BLaER1 treated with 17β-estradiol and CSF1 and Interleukin-3, amounts not matched to agents 10 nM and 100 nM (cell line): ENCODE measurements around the gene CLC.
"Not testable (repeated sequence)": the region's sequence is repeated elsewhere in the genome, so short reads cannot be mapped to it uniquely, and the experiment has no call there.

ENCODE experiments used
- H3K27ac ChIP-seq, 11 experiments: shearing (Covaris generic); formaldehyde crosslinking; 2 replicates each; pipeline ENCODE4 v1.8.1; 2022
- H3K27me3 ChIP-seq, 11 experiments: shearing (Covaris generic); formaldehyde crosslinking; 2 replicates each; pipeline ENCODE4 v1.8.1; 2022
- H3K36me3 ChIP-seq, 11 experiments: shearing (Covaris generic); formaldehyde crosslinking; 2 replicates each; pipeline ENCODE4 v1.8.1; 2022
- H3K4me1 ChIP-seq, 10 experiments: shearing (Covaris generic); formaldehyde crosslinking; 2 replicates each; pipeline ENCODE4 v1.8.1; 2022
- H3K4me2 ChIP-seq, 11 experiments: shearing (Covaris generic); formaldehyde crosslinking; 2 replicates each; pipeline ENCODE4 v1.8.1; 2022
- H3K4me3 ChIP-seq, 10 experiments: shearing (Covaris generic); formaldehyde crosslinking; 2 replicates each; pipeline ENCODE4 v1.8.1; 2022
- H3K9ac ChIP-seq, 11 experiments: shearing (Covaris generic); formaldehyde crosslinking; 2 replicates each; pipeline ENCODE4 v1.8.1; 2022
- H3K9me3 ChIP-seq, 11 experiments: shearing (Covaris generic); formaldehyde crosslinking; replicated peaks in 1 of 11; 2 replicates each; pipeline ENCODE4 v1.8.1; 2022
- H4K20me1 ChIP-seq, 11 experiments: shearing (Covaris generic); formaldehyde crosslinking; 2 replicates each; pipeline ENCODE4 v1.8.1; 2022
- Cebpa-rat ChIP-seq, 11 experiments: shearing (Covaris generic); IDR thresholded peaks; 2 replicates each; pipeline ENCODE4 v1.8.1; 2022

Gene CLC

DNA sequence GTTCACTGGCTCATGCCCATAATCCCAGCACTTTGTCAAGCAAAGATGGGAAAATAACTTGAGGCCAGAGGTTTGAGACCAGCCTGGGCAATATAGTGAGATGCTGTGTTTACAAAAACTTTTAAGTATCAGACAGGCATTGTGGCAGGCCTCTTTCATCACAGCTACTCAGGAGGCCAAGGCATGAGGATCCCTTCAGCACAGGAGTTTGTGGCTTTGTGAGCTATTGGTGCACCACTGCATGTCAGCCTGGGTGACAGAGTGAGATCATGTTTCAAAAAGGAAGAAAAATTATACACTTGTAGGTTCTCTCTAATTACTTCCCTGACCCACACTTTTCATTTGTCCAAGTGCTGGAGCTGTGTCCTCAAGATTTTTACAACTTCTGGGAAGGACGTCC is 45.0 kb downstream of the CLC start:
- Histone ChIP-seq H3K27me3 (no peaks in the 10 kb centered on the region), H3K9me3 (peaks cover 0 to 17% (median 5%) of the 10 kb centered on the region in 11 experiments; a peak in 7 of 22 replicates), H3K27ac (no peak overlapping the region), H3K9ac (no peak overlapping the region), H3K36me3 (no peaks in the 10 kb centered on the region), H4K20me1 (no peaks in the 10 kb centered on the region), H3K4me3 (no peak overlapping the region), H3K4me2 (no peak overlapping the region), H3K4me1 (peaks cover 0 to 7% (median 0%) of the 10 kb centered on the region in 10 experiments; a peak in 1 of 20 replicates)
- no peak for TF ChIP-seq Cebpa-rat (IDR thresholded peaks at IDR 0.05)

DNA sequence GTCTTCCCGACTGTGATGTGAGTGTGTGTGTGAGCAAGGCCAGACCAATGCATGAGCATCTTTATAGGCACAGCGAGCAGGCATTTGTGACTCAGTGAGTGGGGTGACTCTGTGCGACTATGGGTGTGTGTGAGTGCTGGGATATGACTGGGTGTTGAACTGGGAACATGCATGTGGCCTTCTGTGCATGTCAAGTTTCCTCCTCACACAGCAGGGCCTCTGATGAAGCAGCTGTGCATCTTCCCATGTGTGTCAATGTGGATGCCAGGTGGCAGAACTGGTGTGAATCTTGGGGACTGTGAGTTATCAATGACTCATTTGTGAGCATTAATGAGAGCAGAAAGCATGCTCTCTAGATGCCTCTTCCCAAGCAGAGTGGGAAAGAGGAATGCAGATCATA is 45.7 kb downstream of the CLC start:
- Histone ChIP-seq H3K4me3 (no peak overlapping the region), H3K4me2 (no peak overlapping the region), H3K36me3 (no peaks in the 10 kb centered on the region), H4K20me1 (no peaks in the 10 kb centered on the region), H3K27me3 (no peaks in the 10 kb centered on the region), H3K9ac (no peak overlapping the region), H3K27ac (no peak overlapping the region), H3K9me3 (peaks cover 0 to 17% (median 5%) of the 10 kb centered on the region in 11 experiments; a peak in 7 of 22 replicates), H3K4me1 (peaks cover 0 to 7% (median 0%) of the 10 kb centered on the region in 10 experiments; a peak in 1 of 20 replicates)
- no peak for TF ChIP-seq Cebpa-rat (IDR thresholded peaks at IDR 0.05)

DNA sequence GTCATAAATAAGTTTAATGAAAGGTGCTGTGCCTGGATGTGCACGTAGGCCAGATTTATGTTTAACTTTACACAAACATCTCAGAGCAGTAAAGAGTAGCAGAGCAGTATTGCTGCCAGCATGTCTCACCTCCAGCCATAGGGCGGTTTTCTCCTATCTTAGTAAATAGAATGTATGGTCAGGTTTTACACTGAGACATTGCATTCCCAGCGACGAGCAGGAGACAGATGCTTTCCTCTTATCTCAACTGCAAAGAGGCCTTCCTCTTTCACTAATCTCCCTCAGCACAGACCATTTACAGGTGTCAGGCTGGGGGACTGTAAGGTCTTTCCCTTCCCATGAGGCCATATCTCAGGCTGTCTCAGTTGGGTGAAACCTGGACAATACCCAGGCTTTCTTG is 49.2 kb downstream of the CLC start:
- H3K4me1 ChIP-seq, H4K20me1 ChIP-seq, H3K27me3 ChIP-seq, H3K27ac ChIP-seq, H3K9ac ChIP-seq, H3K36me3 ChIP-seq, H3K4me2 ChIP-seq, H3K4me3 ChIP-seq: not testable (repeated sequence)
- H3K9me3 ChIP-seq, result peaks cover 0 to 17% (median 5%) of the 10 kb centered on the region in 11 experiments; a peak in 7 of 22 replicates

DNA sequence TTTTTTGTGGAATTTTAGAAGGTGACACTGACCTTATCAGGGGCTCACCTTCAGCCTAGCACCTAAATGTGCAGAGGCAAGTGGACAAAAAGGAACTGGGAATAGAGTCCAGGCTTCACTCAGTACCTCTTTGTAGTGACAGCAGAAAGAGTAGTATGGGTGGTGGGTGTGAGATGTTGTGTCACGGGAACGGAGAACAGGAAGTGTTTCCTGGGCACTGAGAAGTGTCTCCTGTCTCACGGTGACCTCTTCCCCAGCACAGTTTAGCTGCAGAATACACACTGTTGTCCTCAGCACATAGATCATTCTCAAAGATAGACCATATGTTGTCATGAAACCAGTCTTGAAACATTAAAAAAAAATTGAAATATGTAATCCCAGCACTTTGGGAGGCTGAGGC is 51.1 kb downstream of the CLC start:
- Histone ChIP-seq H3K27me3 (no peaks in the 10 kb centered on the region), H3K9me3 (peaks cover 0 to 17% (median 5%) of the 10 kb centered on the region in 11 experiments; a peak in 7 of 22 replicates), H3K36me3 (no peaks in the 10 kb centered on the region), H3K27ac (no peak overlapping the region), H3K9ac (no peak overlapping the region), H3K4me2 (no peak overlapping the region), H3K4me1 (no peaks in the 10 kb centered on the region), H4K20me1 (no peaks in the 10 kb centered on the region), H3K4me3 (no peak overlapping the region)
- no peak for TF ChIP-seq Cebpa-rat (IDR thresholded peaks at IDR 0.05)

DNA sequence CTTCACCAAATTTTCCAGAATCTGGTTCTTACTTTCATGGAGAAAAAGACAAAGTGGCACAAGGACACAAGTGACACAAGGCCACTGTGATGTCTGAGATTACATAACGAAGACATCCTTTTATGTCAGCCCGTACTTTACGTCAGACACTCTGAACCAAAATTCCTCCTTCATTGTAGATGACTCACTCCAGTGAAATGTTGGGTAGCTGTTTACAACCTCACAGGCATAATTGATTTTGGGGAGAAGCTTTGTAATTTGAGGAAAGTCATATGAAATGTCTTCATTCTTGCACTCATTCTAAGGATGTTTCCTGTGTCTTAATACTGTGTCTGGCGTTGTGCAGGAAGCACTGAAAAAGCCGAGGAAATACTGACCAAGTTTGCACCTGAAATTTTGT is 53.6 kb downstream of the CLC start:
- TF ChIP-seq Cebpa-rat (IDR thresholded peaks at IDR 0.05), result no peak
- Histone ChIP-seq H3K4me2 (no peak overlapping the region), H4K20me1 (no peaks in the 10 kb centered on the region), H3K4me1 (peaks cover 0 to 10% (median under 1%) of the 10 kb centered on the region in 10 experiments; a peak in 8 of 20 replicates), H3K9ac (no peak overlapping the region), H3K27ac (no peak overlapping the region), H3K36me3 (no peaks in the 10 kb centered on the region), H3K4me3 (no peak overlapping the region), H3K27me3 (no peaks in the 10 kb centered on the region), H3K9me3 (peaks cover 0 to 7% (median 2%) of the 10 kb centered on the region in 11 experiments; a peak in 7 of 22 replicates)

DNA sequence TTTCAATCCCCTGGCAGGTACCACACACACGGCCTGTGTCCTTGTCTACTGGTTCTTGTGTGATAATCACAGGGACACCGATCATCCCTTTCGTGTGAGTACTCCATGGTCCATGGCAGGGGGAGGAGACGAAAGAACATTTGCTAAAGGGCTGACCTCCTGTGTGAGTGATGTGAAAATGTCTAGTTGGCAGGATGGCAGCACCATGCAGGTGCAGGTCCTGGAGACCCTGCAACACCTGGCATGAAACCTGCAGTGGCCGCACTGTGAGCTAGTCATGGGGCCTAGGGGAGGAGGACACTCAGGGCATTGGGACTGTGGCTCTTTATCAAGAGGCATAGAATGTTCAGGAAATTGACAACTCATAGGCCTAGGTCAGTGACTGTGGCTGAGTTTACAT is 56.4 kb downstream of the CLC start:
- peaks cover 6 to 28% (median 18%) of the 10 kb centered on the region in 10 experiments; a peak in 18 of 20 replicates for H3K4me1 ChIP-seq
- no peaks in the 10 kb centered on the region for H3K36me3 ChIP-seq
- TF ChIP-seq Cebpa-rat (IDR thresholded peaks at IDR 0.05), result no peak
- H3K27me3 ChIP-seq, result no peaks in the 10 kb centered on the region
- no peak overlapping the region for H3K4me3 ChIP-seq
- no peaks in the 10 kb centered on the region for H4K20me1 ChIP-seq
- H3K9ac ChIP-seq, result no peak overlapping the region
- no peak overlapping the region for H3K27ac ChIP-seq
- H3K4me2 ChIP-seq, result no peak overlapping the region
- no peaks in the 10 kb centered on the region for H3K9me3 ChIP-seq
